ENCODE results near the gene PPP1R1A.

DNA sequence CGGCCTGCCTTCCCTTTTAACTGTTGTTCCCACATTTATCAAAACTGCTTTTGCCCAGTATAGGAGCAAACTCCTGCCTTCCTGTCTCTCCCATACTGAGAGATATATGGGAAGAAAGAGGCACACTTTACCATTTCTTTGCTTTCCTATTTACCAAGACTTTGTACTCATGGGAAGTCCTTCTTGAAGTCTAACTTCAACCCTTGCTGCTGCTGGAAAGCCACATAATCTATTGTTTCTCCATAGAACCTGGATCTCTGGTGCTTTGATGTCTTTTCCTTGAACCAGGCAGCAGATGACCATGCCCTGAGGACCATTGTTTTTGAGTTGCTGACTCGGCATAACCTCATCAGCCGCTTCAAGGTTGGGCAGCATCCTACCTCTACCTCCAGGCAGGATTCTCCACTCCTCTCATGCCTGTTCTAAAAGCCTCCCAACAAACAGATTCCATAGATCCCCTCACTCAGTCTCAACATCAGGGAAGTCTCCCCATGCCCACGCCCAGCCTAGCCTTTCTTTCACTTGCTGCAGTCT, 18.4 kb downstream of the PPP1R1A start:
- TF ChIP-seq SPI1 (IDR thresholded peaks at IDR 0.05; ENCODE audit: low read depth, low read length) (no peak), POLR2A (IDR thresholded peaks at IDR 0.05; ENCODE audit: low read depth, low read length) (no peak), POLR2AphosphoS5 (IDR thresholded peaks at IDR 0.05; ENCODE audit: low read depth, low read length) (no peak), TAF1 (IDR thresholded peaks at IDR 0.05; ENCODE audit: low read depth, low read length) (no peak), POU2F2 (IDR thresholded peaks at IDR 0.05; ENCODE audit: low read depth, low read length) (no peak)
